GM18507 (cell line): ENCODE results near the gene WWOX.

Source experiments
- DNase-seq: peaks from one replicate; pipeline ENCODE4 v3.0.0; 2011; ENCODE audit warnings: low read depth; ENCODE audit not compliant: insufficient read length; ENCODE audit errors: extremely low spot score
- FAIRE-seq: peaks from 2 replicates; lab custom pipeline; 2011; peaks lifted over from hg19 to GRCh38; lab: Jason Lieb, UNC

Gene WWOX

DNA sequence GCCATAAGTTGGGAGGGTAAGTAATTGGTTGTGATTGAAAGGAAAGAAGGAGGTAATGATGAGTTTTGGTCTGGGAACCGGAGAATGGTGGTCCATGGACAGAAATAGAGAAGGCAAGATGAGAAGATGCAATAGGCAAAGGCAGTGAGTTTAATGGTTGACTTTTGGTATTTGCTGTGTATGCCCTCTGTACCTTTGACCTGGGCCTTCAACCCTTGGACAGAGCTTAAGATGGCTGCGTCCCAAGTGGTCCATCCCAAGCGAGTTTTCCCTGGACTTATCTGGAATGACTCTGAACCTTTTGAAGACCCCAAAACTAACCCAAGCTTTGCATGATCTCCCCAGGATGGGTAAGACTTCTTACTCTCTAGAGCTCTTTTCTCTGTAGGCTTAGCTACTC, 836.6 kb downstream of the WWOX start:
- no peak for FAIRE-seq

GRCh38 chr16:78939597-78939996, 840.1 kb downstream of the WWOX start:
- FAIRE-seq = no peak
- no peak for DNase-seq

More for the DNA sequence above, 836.6 kb downstream of the WWOX start:
- DNase-seq = no peak

GRCh38 chr16:78942625-78943245, 843.3 kb downstream of the WWOX start:
- FAIRE-seq (no peak), DNase-seq (no peak)

DNA sequence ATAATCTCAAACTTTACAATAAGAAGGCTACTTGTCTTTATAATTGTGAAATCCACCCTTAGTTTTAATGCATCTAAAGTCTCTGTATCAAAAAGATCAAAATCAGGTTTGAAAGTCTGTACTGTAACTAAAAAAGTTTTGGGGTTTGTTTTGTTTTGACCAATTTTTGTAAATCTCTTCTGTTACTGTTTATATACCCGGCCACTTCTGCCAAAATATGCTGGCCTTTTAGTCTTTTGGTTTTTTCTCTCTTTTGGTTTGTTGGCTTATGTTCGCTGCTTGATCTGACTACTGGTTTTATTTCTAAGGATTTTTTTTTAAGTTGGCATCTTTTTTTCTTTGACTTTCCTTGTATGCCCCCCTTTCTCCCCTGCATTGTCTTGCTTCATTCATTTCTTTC, 845.9 kb downstream of the WWOX start:
- DNase-seq (no peak), FAIRE-seq (no peak)

GRCh38 chr16:78946556-78946955, 847.1 kb downstream of the WWOX start:
- no peak for DNase-seq
- FAIRE-seq = no peak

DNA sequence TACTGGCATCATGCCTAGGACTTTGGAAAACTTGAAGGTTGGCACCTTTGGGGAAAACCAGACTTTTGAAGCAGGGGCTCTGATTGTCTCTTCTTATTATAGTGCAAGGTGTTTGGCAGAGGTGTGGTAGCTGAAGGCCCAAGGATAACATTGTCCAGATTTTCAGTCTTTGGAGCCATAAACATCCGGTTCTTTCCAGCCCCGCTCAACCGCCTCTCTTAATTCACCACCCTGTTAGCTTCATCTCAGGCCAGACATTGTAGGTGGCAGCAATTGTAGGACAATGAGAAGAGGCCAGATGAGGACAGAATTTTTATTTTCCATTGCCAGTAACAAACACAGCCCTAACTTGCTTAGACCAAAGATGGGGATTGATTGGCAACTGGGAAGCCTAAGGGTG, 851.3 kb downstream of the WWOX start:
- no peak for DNase-seq
- FAIRE-seq = no peak

GRCh38 chr16:78952630-78953029, 853.2 kb downstream of the WWOX start:
- no peak for DNase-seq
- no peak for FAIRE-seq

- no peak for FAIRE-seq
- no peak for DNase-seq
These were observed 854.1 kb downstream of the WWOX start for GRCh38 chr16:78953526-78953925.

DNA sequence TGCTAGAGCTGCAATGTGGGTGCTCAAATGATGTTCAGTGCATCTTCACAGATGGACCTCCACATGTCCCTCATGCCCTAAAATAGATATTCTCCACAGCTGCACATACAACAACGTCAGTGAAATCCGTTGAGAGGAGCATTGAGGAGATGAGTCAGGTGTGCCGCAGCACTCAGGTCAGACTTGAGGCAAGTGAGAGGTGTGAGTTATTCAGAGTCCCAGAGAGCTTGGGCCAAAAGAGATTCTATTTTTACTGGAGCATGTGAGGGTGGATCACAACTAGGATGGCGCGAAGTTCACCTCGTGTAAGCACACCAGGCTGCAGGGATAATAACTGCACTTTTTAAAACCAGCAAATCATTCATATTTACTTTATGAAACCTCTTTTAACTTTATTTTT, 855.8 kb downstream of the WWOX start:
- no peak for DNase-seq

DNA sequence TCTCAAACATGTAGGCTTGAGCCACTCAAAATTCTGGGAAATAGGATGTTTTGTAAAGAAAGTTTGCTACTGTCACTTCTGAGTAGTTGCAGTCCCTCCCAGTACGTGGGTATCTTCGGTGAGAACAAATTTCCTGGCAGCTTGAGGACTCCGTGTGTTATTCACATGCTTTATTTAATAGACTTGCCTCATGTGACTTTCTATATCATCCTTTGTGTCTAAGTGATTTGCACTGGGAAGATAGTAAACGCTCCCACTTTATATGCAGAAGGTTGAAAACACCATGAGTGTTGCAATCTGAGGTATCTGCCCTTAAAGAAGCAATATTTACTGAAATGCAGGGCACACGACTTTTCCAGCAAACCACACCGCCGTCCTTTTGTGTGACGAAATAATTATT, 857.4 kb downstream of the WWOX start:
- DNase-seq (no peak), FAIRE-seq (no peak)

More for the DNA sequence above, 855.8 kb downstream of the WWOX start:
- no peak for FAIRE-seq

DNA sequence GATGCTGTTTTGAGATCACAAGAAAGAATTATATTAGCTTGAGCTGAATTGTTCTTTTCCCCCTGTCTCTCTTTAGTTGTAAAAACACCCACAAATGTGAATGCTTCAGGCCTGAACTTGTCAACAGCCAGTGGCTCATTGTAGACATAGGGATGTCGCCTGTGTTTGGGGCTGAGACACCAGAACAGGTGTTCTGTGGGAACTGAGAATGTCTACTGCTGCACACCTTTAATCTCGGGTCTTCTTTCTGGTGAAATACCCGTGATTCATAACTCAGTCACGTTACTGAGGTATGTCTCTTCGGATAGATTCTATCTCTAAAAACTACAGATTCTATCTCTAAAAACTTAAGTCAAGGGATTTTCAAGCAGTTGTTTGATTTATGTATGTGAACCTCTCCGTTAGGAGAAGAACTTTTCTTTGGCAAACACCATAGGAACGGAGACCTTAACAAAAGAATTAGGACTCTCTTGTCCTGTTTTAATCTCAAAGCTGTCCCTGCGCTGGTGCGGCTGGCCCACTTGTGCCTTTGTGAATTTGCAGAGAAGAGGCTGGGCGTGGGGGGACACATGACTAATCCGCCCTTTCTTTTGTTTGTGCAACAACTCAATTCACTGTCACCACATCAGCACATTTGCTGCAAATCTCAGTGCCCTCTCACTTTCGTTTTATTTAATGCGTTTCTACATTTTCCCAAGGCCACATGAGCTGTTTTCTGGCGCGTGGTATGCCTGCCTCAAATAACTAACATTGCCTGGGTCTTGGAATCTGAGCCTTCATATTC, 858.1 kb downstream of the WWOX start:
- FAIRE-seq = no peak

GRCh38 chr16:78961464-78961863, 862.0 kb downstream of the WWOX start:
- peak; percentile 83 for FAIRE-seq

More for the DNA sequence above, 858.1 kb downstream of the WWOX start:
- no peak for DNase-seq

GRCh38 chr16:78962457-78962929, 863.0 kb downstream of the WWOX start:
- peak; percentile 63 for FAIRE-seq
- no peak for DNase-seq

More at GRCh38 chr16:78961464-78961863, 862.0 kb downstream of the WWOX start:
- DNase-seq = no peak

DNA sequence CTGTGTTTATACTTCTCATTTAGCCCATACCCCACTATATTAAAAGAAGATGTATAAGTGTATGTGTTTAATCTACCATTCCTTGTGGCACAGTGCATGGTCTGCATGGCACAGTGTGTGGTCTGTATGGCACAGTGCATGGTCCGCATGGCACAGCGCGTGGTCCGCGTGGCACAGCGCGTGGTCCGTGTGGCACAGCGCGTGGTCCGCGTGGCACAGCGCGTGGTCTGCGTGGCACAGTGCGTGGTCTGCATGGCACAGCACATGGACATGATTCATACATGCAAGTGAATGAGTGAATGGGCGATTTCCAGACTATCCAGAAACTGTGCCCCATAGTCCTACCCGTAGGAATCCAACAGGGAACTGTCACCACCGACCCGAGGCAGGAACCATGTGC, 868.5 kb downstream of the WWOX start:
- FAIRE-seq = no peak
- DNase-seq = no peak

GRCh38 chr16:78969721-78970120, 870.3 kb downstream of the WWOX start:
- no peak for FAIRE-seq
- DNase-seq = no peak

- FAIRE-seq (no peak), DNase-seq (no peak)
These were observed 871.2 kb downstream of the WWOX start for GRCh38 chr16:78970650-78971049.

GRCh38 chr16:78972006-78972405, 872.6 kb downstream of the WWOX start:
- DNase-seq (no peak), FAIRE-seq (no peak)

GRCh38 chr16:78972986-78973385, 873.5 kb downstream of the WWOX start:
- DNase-seq (no peak), FAIRE-seq (no peak)

DNA sequence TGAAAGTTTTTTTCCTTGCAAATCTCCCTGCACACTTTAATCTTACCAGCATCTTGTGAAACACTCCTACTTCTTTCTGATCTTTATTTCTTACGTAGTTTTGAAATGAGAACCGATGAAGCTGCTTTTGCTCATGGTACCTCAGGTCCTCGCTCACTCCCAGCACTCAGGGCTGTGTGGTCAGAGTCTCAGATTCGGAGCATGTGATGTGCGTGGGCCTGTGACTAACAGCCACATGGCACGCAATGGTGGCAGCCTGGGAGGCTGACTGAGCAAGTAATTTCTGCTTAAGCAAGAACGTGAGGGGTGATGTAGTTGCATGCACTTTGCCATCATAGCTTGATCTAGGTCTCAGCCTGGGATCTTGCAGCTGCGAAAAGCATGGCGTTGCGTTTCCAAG, 876.8 kb downstream of the WWOX start:
- FAIRE-seq (no peak), DNase-seq (no peak)

DNA sequence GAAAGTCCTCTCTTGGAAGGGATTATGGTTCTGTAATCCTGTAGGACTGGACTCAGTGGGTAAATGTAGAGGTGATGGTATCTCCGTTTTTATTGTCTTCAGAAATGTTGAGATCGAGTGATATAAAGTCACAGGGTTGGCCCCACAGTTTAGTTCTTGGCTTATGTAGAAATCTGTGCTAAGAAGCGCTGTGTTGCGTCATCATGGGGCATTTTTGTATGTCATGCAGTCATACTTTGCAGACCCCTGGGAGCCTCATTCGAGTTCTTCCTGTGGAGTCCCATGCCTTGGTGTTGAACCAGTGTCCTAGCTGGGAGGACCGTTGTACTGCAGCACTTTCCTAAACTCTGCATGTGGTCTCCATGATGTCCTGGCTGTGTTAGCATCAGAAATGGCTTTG, 881.4 kb downstream of the WWOX start:
- no peak for FAIRE-seq

More for the DNA sequence above, 881.4 kb downstream of the WWOX start:
- no peak for DNase-seq
